A673 (cell line): ENCODE results near the gene TMEM186. TPM values are rescaled to one million over a fixed set of nuclear protein-coding genes. Genes with fewer than 3 reads are reported as not detected.

Experiments used
- BruUV-seq: library from RNA; stranded (reverse); fragments of 400-500 nt; replicated peaks from 2 replicates; lab custom pipeline; 2021; lab: Mats Ljungman, UMichigan
- CTCF ChIA-PET: fragments of 300-600 bp; sonication (Branson Sonifier 250); formaldehyde crosslinking; loops from one replicate; lab custom pipeline; 2022; ENCODE audit warnings: antibody characterized with exemption; lab: Charles Lee
- POLR2A ChIA-PET: fragments of 300-600 bp; sonication (Branson Sonifier 250); formaldehyde crosslinking; loops from one replicate; lab custom pipeline; 2022; ENCODE audit warnings: antibody characterized with exemption; ENCODE audit not compliant: low non-redundant PET; lab: Charles Lee
- DNase-seq: peaks from one replicate; pipeline ENCODE4 v3.0.0-alpha.2; 2015; ENCODE audit warnings: low spot score
- H3K27ac ChIP-seq: fragments of 200-600 bp; sonication (generic); 2 replicates; pipeline ENCODE4 v1.5.1; 2016; ENCODE audit warnings: mixed run types, low read depth, mild to moderate bottlenecking, mixed read lengths, antibody characterized with exemption, low read length; ENCODE audit not compliant: poor library complexity, severe bottlenecking
- H3K27me3 ChIP-seq: fragments of 200-600 bp; sonication (generic); replicated peaks from 2 replicates; pipeline ENCODE4 v1.6.1; 2017; ENCODE audit warnings: mixed run types, low read depth, mild to moderate bottlenecking, mixed read lengths, antibody characterized with exemption, low read length; ENCODE audit not compliant: insufficient read depth, poor library complexity
- H3K36me3 ChIP-seq: fragments of 200-600 bp; sonication (generic); 2 replicates; pipeline ENCODE4 v1.6.1; 2016; ENCODE audit warnings: mixed run types, mild to moderate bottlenecking, mixed read lengths, antibody characterized with exemption, low read length; ENCODE audit not compliant: insufficient read depth, poor library complexity, severe bottlenecking
- H3K4me1 ChIP-seq: fragments of 200-600 bp; sonication (generic); 2 replicates; pipeline ENCODE4 v1.6.1; 2017; ENCODE audit warnings: mixed run types, mild to moderate bottlenecking, mixed read lengths, antibody characterized with exemption, low read length; ENCODE audit not compliant: insufficient read depth, poor library complexity, severe bottlenecking
- H3K4me3 ChIP-seq: fragments of 200-600 bp; sonication (generic); 2 replicates; pipeline ENCODE4 v1.5.1; 2016; ENCODE audit warnings: low read depth, mixed run types, mild to moderate bottlenecking, mixed read lengths, low read length; ENCODE audit not compliant: poor library complexity, severe bottlenecking
- H3K9me3 ChIP-seq: fragments of 200-600 bp; sonication (generic); 2 replicates; pipeline ENCODE4 v1.6.1; 2016; ENCODE audit warnings: mixed run types, low read depth, mild to moderate bottlenecking, mixed read lengths, antibody characterized with exemption, low read length; ENCODE audit not compliant: poor library complexity, severe bottlenecking
- CTCF ChIP-seq: fragments of 300-800, 200-600 bp; sonication (generic); conservative IDR thresholded peaks from 2 replicates; pipeline ENCODE4 v1.5.1; 2017; ENCODE audit warnings: low read depth, mild to moderate bottlenecking, antibody characterized with exemption, low read length, moderate library complexity, mixed read lengths
- EZH2 ChIP-seq: fragments of 200-600 bp; sonication (generic); IDR thresholded peaks from 2 replicates; pipeline ENCODE4 v1.6.1; 2017; ENCODE audit warnings: borderline replicate concordance, low read depth, mild to moderate bottlenecking, mixed read lengths, antibody characterized with exemption, low read length; ENCODE audit not compliant: poor library complexity, severe bottlenecking
- intact Hi-C: fragments of 100-400 bp; cut with micrococcal nuclease; formaldehyde crosslinking; loops from one replicate; pipeline ENCODE4 v1.10.0; 2022; ENCODE audit not compliant: unreplicated experiment
- total RNA-seq: library from RNA; stranded (reverse); gene quantifications from 2 replicates; pipeline ENCODE4 v1.2.3, GENCODE V29; 2021

The TMEM186 gene
- total RNA-seq, 1 experiment from 2014 or later = 13.5 TPM

DNA sequence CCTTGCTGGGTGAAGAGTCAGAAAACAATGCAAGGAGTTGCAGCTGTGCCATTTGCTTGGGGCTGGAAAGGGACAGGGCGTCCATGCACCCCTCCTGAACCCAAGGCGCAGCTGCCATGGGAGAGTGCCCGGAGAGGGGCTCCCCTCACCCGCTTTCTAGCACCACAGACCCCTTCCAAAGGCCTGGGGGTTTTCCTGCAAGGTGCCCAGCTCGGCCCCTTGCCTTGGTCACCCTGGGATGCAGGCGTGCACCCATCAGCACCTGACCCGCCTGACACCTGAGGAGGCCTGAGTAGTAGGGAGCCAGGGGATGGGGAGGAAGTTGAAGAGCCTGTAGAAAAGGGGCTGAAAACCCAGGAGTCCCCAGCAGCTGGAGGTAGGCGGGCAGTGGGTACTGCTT lies 30.3 kb downstream of the TMEM186 start:
- Histone ChIP-seq H3K9me3 (no peaks in the 10 kb centered on the region), H3K4me3 (no peak overlapping the region), H3K27me3 (no peaks in the 10 kb centered on the region), H3K27ac (no peak overlapping the region), H3K4me1 (no peaks in the 10 kb centered on the region), H3K36me3 (no peaks in the 10 kb centered on the region)
- CTCF ChIA-PET = no interaction called here
- POLR2A ChIA-PET = no interaction called here
- intact Hi-C loops = no loop called here
- TF ChIP-seq EZH2 (no peak), CTCF (no peak)
- no TSS peak for BruUV-seq
- no peak for DNase-seq

- no peak overlapping the region for H3K27ac ChIP-seq
- POLR2A ChIA-PET = no interaction called here
- H3K9me3 ChIP-seq = no peaks in the 10 kb centered on the region
- DNase-seq = no peak
- intact Hi-C loops = no loop called here
- no peak overlapping the region for H3K4me3 ChIP-seq
- no peaks in the 10 kb centered on the region for H3K36me3 ChIP-seq
- TF ChIP-seq EZH2 = no peak
- no peak for TF ChIP-seq CTCF
- BruUV-seq = no TSS peak
- CTCF ChIA-PET = no interaction called here
- H3K27me3 ChIP-seq = no peaks in the 10 kb centered on the region
- no peaks in the 10 kb centered on the region for H3K4me1 ChIP-seq
Measured at GRCh38 chr16:8764525-8765250, 32.8 kb downstream of the TMEM186 start.

DNA sequence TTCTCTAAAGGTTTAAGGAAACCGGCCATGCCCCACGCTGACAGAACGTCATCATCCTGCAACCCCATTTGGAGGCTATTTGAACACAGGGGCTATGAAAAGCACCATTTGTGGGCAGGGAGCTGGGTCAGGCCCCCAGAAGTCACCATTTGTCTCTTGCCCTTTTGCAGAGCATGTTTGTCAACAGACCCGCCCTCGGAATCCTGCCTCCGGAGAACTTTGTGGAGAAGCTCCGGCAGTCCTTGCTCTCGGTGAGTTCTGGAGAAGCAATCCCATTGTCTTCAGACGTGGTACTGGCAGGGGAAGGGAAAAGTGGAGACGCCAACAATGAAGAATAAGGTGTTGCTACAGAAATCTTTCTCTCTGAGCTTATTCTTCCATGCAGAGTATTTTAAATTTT lies 33.5 kb downstream of the TMEM186 start:
- Histone ChIP-seq H3K9me3 (no peaks in the 10 kb centered on the region), H3K4me1 (no peaks in the 10 kb centered on the region), H3K36me3 (no peaks in the 10 kb centered on the region), H3K4me3 (no peak overlapping the region), H3K27me3 (no peaks in the 10 kb centered on the region), H3K27ac (no peak overlapping the region)
- BruUV-seq = no TSS peak
- intact Hi-C loops = no loop called here
- ChIA-PET CTCF (no interaction called here), POLR2A (no interaction called here)
- no peak for DNase-seq
- no peak for TF ChIP-seq CTCF
- no peak for TF ChIP-seq EZH2
